HG03159 (cell line): ENCODE data around the gene FA2H.
"Not testable (repeated sequence)": the region's sequence is repeated elsewhere in the genome, so short reads cannot be mapped to it uniquely, and the experiment has no call there.

Experiments used
- ATAC-seq: cut with Tn5 transposase; IDR thresholded peaks from one replicate; pipeline ENCODE4 v1.9.1; 2021; ENCODE audit warnings: mild to moderate bottlenecking, moderate library complexity; ENCODE audit not compliant: unreplicated experiment

The FA2H gene

GRCh38 chr16:74774223-74775139 is at the start of gene FA2H:
Gene FA2H, minus strand, starts transcription at chr16:74774820. Its CDS starts 65 bp downstream, at chr16:74774755.
- peak; percentile 89 for ATAC-seq

- no peak for ATAC-seq
Measured at GRCh38 chr16:74817851-74818250, 43.2 kb upstream of the FA2H start.

GRCh38 chr16:74813109-74813641 is 38.6 kb upstream of the FA2H start:
- ATAC-seq, result peak; percentile 99

- ATAC-seq, result no peak
Measured at GRCh38 chr16:74811911-74812310, 37.3 kb upstream of the FA2H start.

- ATAC-seq, result not testable (repeated sequence)
Measured at GRCh38 chr16:74811216-74811615, 36.6 kb upstream of the FA2H start.

GRCh38 chr16:74807052-74807646 is 32.5 kb upstream of the FA2H start:
- ATAC-seq, result no peak

GRCh38 chr16:74800216-74800871 is 25.7 kb upstream of the FA2H start:
- no peak for ATAC-seq

GRCh38 chr16:74797414-74797813 is 22.8 kb upstream of the FA2H start:
- ATAC-seq, result no peak

- no peak for ATAC-seq
Measured at GRCh38 chr16:74795104-74795503, 20.5 kb upstream of the FA2H start.

- no peak for ATAC-seq
Measured at GRCh38 chr16:74794668-74795067, 20.0 kb upstream of the FA2H start.

GRCh38 chr16:74793571-74793970 is 19.0 kb upstream of the FA2H start:
- no peak for ATAC-seq

- ATAC-seq, result no peak
Measured at GRCh38 chr16:74792225-74792624, 17.6 kb upstream of the FA2H start.

- ATAC-seq, result not testable (repeated sequence)
Measured at GRCh38 chr16:74791749-74792148, 17.1 kb upstream of the FA2H start.

GRCh38 chr16:74788108-74788507 is 13.5 kb upstream of the FA2H start:
- no peak for ATAC-seq

GRCh38 chr16:74785031-74785430 is 10.4 kb upstream of the FA2H start:
- ATAC-seq, result no peak

GRCh38 chr16:74778646-74779045 is 4.0 kb upstream of the FA2H start:
- no peak for ATAC-seq

GRCh38 chr16:74776926-74777325 is 2.3 kb upstream of the FA2H start:
- ATAC-seq, result no peak

- ATAC-seq, result no peak
Measured at GRCh38 chr16:74775255-74775654, 635 bp upstream of the FA2H start.

GRCh38 chr16:74773446-74774222 is 986 bp downstream of the FA2H start:
- no peak for ATAC-seq

- ATAC-seq, result peak; percentile 55
Measured at GRCh38 chr16:74771656-74772315, 2.8 kb downstream of the FA2H start.
